ENCODE measurements around the gene LRFN4.

LRFN4 gene

DNA sequence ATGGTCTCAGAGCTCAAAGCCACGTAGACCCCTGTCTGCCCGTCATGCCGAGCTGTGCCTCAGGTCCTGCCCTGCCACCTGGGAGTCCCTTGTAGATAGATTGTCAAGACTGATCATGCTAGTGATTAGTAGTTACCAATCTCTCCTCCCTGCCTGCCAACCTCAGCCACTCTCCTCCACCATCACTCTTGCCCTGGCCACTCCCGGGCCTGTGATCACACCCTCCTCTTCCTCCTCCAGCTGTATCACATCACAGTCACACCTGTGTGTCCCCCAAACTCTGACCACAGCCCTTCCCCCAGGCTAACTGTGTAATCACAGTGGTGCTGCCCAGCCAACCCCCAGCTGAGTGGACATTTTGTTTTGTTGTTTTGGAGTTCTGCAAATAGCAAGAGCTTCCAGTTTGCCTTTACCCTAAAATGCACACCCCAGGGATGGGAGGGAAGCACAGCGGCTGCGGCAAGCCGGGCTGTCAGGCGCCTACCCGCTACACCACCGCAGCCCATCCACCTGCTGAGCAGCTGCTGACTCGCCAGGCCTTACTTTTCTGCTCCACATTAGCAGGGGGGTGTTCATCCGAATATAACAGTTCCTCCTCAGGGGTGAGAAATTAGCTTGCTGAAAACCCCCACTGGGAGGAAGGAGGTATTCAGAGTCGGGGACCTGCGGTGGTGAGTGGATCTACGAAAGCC, 45.8 kb downstream of the LRFN4 start:
- H3K27ac ChIP-seq = no peak overlapping the region
- no peak overlapping the region for H3K4me2 ChIP-seq (ENCODE audit: low read length)
- no peak overlapping the region for H2AFZ ChIP-seq
- no peaks in the 10 kb centered on the region for H3K9me3 ChIP-seq (ENCODE audit: control insufficient read depth, low read length)
- H3K9ac ChIP-seq = no peak overlapping the region
- no peaks in the 10 kb centered on the region for H3K36me3 ChIP-seq (ENCODE audit: control insufficient read depth, insufficient read depth, low read length)
- TF ChIP-seq CTCF (IDR thresholded peaks at IDR 0.05) = no peak
- no peak overlapping the region for H3K4me3 ChIP-seq (ENCODE audit: low read depth, low read length)
- no peaks in the 10 kb centered on the region for H3K27me3 ChIP-seq (ENCODE audit: control insufficient read depth, insufficient read depth, low read length)
- peaks cover 8% of the 10 kb centered on the region for H3K4me1 ChIP-seq
- H3K79me2 ChIP-seq = peaks cover 6% of the 10 kb centered on the region

- Histone ChIP-seq H3K4me3 (ENCODE audit: low read depth, low read length) (no peak overlapping the region), H2AFZ (no peak overlapping the region), H3K9ac (no peak overlapping the region), H3K27me3 (ENCODE audit: control insufficient read depth, insufficient read depth, low read length) (no peaks in the 10 kb centered on the region), H3K36me3 (ENCODE audit: control insufficient read depth, insufficient read depth, low read length) (no peaks in the 10 kb centered on the region), H3K27ac (no peak overlapping the region), H3K79me2 (peaks cover 9% of the 10 kb centered on the region), H3K4me2 (ENCODE audit: low read length) (no peak overlapping the region), H3K4me1 (peaks cover 8% of the 10 kb centered on the region), H3K9me3 (ENCODE audit: control insufficient read depth, low read length) (no peaks in the 10 kb centered on the region)
- TF ChIP-seq CTCF (IDR thresholded peaks at IDR 0.05) = no peak
Observed at GRCh38 chr11:66904055-66904454, 47.2 kb downstream of the LRFN4 start.

GRCh38 chr11:66904561-66904960, 47.7 kb downstream of the LRFN4 start:
- Histone ChIP-seq H3K9me3 (ENCODE audit: control insufficient read depth, low read length) (no peaks in the 10 kb centered on the region), H3K4me1 (peaks cover 8% of the 10 kb centered on the region), H3K9ac (no peak overlapping the region), H3K4me2 (ENCODE audit: low read length) (no peak overlapping the region), H2AFZ (no peak overlapping the region), H3K27me3 (ENCODE audit: control insufficient read depth, insufficient read depth, low read length) (no peaks in the 10 kb centered on the region), H3K36me3 (ENCODE audit: control insufficient read depth, insufficient read depth, low read length) (no peaks in the 10 kb centered on the region), H3K4me3 (ENCODE audit: low read depth, low read length) (no peak overlapping the region), H3K79me2 (peaks cover 13% of the 10 kb centered on the region), H3K27ac (no peak overlapping the region)
- no peak for TF ChIP-seq CTCF (IDR thresholded peaks at IDR 0.05)

DNA sequence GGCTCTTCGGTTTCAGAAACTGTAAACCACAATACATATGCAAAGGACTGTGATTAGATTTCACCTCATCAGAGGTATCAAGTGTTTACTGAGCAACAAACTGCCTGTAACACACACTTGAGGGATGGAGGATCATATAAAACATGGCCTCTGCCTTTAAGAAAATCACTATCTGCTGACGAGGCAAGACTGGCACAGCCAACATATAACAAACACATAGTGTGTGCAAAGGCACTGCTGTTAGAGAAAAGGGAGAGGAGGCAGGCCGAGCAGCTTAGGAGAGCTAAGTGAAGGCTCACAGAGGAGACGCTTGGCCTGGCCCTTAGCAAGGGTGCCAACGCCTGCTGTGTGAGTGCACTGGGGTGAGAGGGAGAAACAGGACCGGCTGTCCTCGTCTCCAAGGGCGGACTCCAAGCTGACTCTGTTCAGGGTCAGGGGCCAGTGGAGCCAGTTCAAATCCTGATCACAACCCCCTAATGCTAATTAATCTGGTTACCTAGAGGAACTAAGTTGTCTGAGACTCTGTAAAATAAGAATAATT, 48.2 kb downstream of the LRFN4 start:
- H3K9me3 ChIP-seq (ENCODE audit: control insufficient read depth, low read length) = no peaks in the 10 kb centered on the region
- H3K4me1 ChIP-seq = peaks cover 8% of the 10 kb centered on the region
- H3K4me2 ChIP-seq (ENCODE audit: low read length) = no peak overlapping the region
- peaks cover 15% of the 10 kb centered on the region for H3K79me2 ChIP-seq
- no peak overlapping the region for H3K4me3 ChIP-seq (ENCODE audit: low read depth, low read length)
- H3K9ac ChIP-seq = no peak overlapping the region
- H3K27ac ChIP-seq = no peak overlapping the region
- no peaks in the 10 kb centered on the region for H3K36me3 ChIP-seq (ENCODE audit: control insufficient read depth, insufficient read depth, low read length)
- H3K27me3 ChIP-seq (ENCODE audit: control insufficient read depth, insufficient read depth, low read length) = no peaks in the 10 kb centered on the region
- no peak overlapping the region for H2AFZ ChIP-seq
- TF ChIP-seq CTCF (IDR thresholded peaks at IDR 0.05) = no peak

- H3K9ac ChIP-seq = no peak overlapping the region
- no peaks in the 10 kb centered on the region for H3K9me3 ChIP-seq (ENCODE audit: control insufficient read depth, low read length)
- no peak overlapping the region for H3K4me2 ChIP-seq (ENCODE audit: low read length)
- no peak overlapping the region for H3K27ac ChIP-seq
- no peak overlapping the region for H3K4me3 ChIP-seq (ENCODE audit: low read depth, low read length)
- no peaks in the 10 kb centered on the region for H3K36me3 ChIP-seq (ENCODE audit: control insufficient read depth, insufficient read depth, low read length)
- peaks cover 8% of the 10 kb centered on the region for H3K4me1 ChIP-seq
- H3K27me3 ChIP-seq (ENCODE audit: control insufficient read depth, insufficient read depth, low read length) = no peaks in the 10 kb centered on the region
- no peak for TF ChIP-seq CTCF (IDR thresholded peaks at IDR 0.05)
- H2AFZ ChIP-seq = no peak overlapping the region
- H3K79me2 ChIP-seq = peaks cover 15% of the 10 kb centered on the region
Observed at GRCh38 chr11:66905631-66906030, 48.8 kb downstream of the LRFN4 start.
